DMS 273 (cell line): Measurements from ENCODE around the gene SPTBN4.
A peak's percentile ranks its signal among the peaks of the same experiment; 100 is the strongest.
"Not testable (repeated sequence)": the region's sequence is repeated elsewhere in the genome, so short reads cannot be mapped to it uniquely, and the experiment has no call there.

ENCODE experiments used
- DNase-seq: peaks from one replicate; lab custom pipeline; 2025; ENCODE audit not compliant: unreplicated experiment; lab: John Stamatoyannopoulos, UW

SPTBN4 gene

GRCh38 chr19:40441719-40442253 lies 25.0 kb upstream of the SPTBN4 start:
- no peak for DNase-seq

- DNase-seq: no peak
Measured at GRCh38 chr19:40442328-40443130, 24.3 kb upstream of the SPTBN4 start.

DNA sequence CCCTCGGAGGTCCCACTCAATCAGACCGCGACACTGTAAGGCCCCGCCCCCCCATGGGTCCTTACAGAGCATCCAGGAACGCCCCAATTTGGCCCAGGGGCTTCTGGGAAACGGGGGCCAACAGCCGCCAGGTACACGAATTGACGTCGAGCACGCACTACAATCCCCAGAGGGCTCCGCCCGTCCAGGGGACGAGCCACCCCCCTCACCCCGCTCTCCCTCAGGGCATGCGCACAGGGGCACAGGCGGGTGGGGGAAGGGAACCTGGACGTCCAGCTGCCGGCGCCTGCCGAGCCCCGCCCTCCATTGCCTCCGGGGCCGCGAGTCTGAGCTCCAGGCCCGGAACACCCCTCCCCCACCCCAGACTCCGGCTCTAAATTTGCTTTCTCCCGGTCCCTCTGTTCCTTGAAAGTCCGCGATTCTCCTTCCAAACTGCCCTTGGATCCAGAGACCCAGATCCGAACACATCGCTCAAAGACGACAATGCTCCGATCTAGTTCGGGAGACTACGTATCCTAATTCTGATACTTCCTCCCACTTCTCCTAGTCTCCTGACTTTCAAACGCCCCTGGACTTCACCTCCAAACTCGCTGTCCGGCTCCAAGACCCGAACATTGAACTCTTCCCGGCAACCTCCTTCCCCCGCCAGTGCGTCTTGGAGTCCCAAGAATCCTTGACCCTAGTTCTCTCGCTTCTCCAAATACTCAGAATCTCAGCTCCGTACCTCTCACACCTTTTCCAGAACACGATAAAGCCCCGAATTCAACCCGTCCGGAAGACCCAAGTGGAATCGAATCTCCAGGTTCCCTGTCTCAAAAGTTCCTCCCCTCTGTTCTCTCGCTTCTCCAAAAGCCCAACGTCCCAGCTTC lies 23.4 kb upstream of the SPTBN4 start:
- DNase-seq: peak; percentile 100

GRCh38 chr19:40444000-40444824 lies 22.6 kb upstream of the SPTBN4 start, which contains the start of gene SERTAD3:
SERTAD3 (minus strand) TSS chr19:40444335; CDS start chr19:40442080, 2,255 bp downstream.
- DNase-seq: peak; percentile 98

DNA sequence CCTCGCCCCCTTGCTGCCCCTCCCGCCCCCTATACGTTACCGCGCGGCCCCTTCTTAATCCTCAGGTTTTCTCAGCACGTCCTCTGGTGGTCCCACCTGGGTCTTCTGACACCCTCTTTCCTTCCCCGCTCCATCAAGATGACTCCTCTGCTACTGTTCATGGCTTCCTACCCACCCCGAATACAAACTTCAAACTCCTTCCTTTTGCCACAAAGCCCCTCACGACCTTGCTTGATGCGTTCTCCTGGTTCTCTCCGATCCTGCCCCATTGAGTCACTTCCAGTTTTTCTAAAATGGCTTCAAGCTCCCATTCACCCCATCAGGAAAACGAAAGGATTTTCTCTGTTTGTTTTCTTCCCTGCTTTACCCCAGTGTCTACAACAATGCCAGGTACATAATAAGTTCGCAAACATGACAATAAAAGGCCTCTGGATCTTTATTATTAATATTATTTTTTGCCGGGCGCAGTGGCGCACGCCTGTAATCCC lies 21.9 kb upstream of the SPTBN4 start:
- DNase-seq: no peak

DNA sequence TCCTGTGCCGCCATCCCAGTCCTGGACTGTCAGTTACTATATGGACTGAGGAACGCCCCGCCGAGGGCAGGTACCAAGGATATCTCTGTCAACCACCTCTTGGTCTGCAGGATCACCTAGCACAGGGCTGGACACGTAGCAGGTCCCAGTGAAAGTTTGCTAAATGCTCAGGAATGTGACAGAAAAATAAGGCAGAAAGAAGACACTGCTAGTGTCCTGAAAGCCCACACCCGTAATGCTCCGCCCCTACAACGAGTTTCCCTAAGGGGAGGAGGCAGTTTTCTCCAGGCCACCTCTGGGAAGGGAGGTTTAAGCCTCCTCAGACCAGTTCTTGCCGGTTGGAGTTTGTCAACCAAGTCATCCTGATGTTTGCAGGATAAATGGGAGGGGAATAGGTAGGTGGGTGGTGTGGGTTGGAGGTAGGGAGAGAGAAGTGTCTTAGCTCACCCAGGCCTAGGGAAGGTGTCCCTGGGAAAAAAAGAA lies 21.0 kb upstream of the SPTBN4 start:
- no peak for DNase-seq

DNA sequence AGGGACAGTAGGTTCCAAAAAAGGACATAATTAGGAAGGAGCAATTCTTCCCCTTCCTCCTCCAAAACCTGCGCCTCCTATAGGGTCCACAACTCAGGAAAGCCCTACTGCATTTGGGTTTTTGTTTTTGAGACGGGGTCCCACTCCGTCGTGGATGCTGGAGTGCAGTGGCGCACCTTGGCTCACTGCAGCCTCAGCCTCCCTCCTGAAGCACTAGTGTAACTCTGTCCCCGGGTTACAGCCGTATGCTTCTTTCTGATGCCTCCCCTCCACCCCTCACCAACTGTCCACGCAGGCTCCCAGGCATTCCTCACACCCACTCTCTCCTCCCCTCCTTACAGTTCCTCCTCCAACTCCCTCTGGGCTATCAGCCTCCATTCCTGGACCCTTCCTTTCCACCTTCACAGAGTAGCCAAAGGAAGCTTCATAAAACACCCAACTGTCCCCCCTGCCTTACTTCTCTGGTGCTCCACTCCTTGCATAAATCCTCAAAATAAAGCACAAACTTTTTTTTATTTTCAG lies 20.5 kb upstream of the SPTBN4 start:
- DNase-seq: no peak

GRCh38 chr19:40449506-40449905 lies 17.3 kb upstream of the SPTBN4 start:
- no peak for DNase-seq

DNA sequence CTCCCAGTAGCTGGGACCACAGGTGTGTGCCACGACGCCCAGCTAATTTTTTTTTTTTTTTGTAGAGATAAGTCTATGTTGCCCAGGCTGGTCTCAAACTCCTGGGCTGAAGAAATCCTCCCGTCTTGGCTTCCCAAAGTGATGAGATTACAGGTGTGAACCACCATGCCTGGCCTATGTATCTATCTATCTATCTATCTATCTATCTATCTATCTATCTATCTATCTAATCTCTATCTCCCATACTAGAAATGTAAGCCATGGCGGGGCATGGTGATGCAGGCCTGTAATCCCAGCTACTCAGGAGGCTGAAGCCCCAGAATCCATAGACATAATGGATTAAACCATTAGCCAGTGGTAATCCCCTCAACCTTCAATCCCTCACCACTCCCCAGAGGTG lies 16.1 kb upstream of the SPTBN4 start:
- DNase-seq: no peak

- DNase-seq: no peak
Measured at GRCh38 chr19:40452016-40452415, 14.8 kb upstream of the SPTBN4 start.

DNA sequence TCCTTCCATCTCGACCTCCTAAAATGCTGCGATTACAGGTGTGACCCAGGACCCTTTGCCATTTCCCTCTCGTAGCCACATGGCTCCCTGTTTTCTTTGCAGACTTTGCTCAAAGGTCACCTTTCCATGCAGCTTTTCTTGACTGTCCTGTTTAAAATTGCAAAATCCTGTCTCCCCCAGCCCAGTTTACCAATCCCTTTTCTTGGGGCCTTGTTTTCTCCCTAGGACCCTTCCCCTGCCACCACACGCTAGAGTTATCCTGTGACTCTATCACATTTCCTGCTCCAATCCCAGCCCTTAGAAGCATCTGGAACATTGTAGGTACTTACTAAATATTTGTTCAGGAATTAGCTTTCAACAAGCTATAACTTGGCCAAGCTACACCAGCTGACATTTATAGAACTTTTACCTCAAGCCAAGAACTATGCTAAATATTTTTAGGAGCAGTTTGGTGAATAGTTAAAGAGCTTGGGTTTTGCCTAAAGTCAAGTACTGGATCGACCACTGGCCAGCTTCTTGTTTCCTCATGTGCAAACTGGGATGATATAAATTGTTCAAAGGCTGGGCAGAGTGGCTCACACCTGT lies 13.6 kb upstream of the SPTBN4 start:
- no peak for DNase-seq

DNA sequence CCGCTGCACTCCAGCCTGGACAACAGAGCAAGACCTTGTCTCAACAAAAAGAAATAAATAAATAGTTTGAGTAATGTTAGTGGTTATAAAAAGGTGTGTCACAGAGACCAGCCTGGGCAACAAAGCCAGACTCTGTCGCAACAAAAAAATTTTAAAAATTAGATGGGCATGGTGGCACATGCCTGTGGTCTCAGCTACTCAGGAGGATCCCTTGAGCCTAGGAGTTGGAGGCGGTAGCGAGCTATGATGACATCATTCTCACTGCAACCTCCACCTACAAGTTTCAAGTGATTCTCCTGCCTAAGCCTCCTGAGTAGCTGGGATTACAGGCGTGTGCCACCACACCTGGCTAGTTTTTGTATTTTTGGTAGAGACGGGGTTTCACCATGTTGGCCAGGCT lies 12.9 kb upstream of the SPTBN4 start:
- DNase-seq: not testable (repeated sequence)

GRCh38 chr19:40457048-40457447 lies 9.8 kb upstream of the SPTBN4 start:
- no peak for DNase-seq

DNA sequence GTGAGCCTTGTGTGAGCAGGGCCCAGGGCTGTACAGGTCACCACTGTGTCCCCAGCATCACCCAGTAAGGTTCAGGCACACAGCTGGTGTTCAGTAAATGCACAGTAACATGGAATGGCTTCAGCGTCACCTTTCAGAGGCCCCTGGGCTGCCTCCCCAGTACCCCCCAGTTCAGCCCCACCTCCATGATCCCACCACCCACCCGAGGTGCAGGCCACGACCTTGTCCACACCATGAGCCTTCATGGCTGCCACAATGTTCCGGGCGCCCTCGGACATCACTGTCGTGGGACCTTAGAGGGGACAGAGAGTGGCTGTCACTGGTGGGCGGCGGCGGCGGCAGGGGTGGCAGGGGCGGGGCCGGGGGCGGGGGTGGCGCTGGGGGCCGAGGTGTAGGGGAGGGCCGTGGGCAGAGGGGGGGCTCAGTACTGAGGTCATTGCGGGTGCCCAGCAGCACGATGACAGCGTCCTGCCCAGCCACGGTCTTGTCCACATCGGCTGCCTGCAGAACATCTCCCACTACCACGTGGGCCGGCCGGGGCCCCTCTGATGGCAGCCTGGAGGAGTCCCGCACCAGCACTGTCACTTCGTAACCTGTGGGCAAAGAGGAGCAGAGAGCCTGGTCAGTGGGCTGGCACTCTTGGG lies 8.7 kb upstream of the SPTBN4 start:
- no peak for DNase-seq

GRCh38 chr19:40458597-40458974 lies 8.2 kb upstream of the SPTBN4 start:
- DNase-seq: no peak

DNA sequence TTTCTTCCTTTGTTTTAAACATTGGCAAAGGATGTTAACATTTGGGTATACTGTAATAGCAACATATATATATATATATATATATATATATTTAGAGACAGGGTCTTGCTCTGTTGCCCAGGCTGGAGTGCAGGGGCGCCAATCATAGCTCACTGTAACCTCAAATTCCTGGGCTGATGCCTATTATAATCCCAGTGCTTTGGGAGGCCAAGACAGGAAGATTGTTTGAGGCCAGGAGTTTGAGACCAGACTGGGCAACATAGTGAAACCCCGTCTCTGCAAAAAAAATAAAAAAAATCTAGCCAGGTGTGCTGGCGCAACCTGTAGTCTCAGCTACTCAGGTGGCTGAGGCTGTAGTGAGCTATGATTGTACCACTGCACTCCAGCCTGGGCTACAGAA lies 6.6 kb upstream of the SPTBN4 start:
- no peak for DNase-seq

DNA sequence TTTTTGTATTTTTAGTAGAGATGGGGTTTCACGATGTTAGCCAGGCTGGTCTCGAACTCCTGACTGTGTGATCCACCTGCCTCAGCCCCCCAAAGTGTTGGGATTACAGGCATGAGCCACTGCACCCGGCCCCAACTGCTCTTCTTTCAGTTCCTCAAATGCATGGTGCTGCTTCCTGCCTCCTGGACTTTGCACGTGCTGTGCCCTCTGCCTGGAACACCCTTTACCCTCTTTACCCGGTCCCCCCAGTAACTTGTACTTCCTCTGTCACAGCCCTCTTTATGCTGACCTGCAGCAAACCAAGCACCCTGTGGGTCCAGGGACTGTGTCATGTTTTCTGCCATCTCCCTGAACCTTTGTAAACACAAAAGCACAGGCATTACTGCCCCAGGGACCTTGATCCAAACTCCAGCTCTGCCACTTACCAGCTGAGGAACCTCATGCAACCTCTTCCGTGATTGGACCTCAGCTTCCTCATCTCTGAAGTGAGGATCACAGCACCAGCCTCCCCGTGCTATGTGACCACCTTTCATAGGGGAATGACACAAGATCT lies 5.1 kb upstream of the SPTBN4 start:
- DNase-seq: no peak

DNA sequence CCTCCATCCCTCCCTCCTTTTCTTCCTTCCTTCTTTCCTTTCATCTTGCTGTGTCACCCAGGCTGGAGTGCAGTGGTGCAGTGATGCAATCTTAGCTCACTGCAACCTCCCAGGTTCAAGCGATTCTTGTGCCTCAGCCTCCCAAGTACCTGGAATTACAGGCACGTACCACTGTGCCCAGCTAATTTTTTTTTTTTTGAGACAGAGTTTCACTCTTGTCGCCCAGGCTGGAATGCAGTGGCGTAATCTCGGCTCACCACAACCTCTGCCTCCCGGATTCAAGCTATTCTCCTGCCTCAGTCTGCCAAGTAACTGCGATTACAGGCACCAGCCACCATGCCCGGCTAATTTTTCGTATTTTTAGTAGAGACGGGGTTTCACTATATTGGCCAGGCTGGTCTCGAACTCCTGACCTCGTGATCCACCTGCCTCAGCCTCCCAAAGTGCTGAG lies 3.2 kb upstream of the SPTBN4 start:
- DNase-seq: not testable (repeated sequence)
